ENCODE measurements around the gene SSR4. TPM values are rescaled to one million over a fixed set of nuclear protein-coding genes. Genes with fewer than 3 reads are reported as not detected.

The SSR4 gene
- total RNA-seq, 1 experiment from 2014 or later, result 131 TPM

DNA sequence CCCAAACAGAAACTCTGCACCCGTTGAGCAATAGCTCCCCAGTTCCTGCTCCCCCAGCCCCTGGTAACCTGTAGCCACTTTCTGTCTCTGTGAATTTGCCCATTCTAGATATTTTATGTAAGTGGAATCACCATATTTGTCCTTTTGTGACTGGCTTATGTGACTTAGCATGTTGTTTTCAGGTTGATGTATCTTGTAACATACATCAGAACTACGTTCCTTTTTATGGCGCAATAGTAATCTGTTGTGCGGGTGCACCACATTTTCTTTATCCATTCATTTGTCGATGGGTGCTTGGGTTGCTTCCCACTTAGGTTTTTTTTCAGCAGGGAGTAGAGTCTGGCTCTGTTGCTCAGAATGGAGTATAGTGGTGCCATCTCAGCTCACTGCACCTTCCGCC, 42.5 kb downstream of the SSR4 start:
- H3K4me3 ChIP-seq, result no peak overlapping the region
- H3K27ac ChIP-seq, result no peak overlapping the region
- no peaks in the 10 kb centered on the region for H3K4me1 ChIP-seq
- no peak for DNase-seq
- no peaks in the 10 kb centered on the region for H3K27me3 ChIP-seq
- H3K9me3 ChIP-seq (replicated peaks), result no peaks in the 10 kb centered on the region
- H3K36me3 ChIP-seq, result no peaks in the 10 kb centered on the region

DNA sequence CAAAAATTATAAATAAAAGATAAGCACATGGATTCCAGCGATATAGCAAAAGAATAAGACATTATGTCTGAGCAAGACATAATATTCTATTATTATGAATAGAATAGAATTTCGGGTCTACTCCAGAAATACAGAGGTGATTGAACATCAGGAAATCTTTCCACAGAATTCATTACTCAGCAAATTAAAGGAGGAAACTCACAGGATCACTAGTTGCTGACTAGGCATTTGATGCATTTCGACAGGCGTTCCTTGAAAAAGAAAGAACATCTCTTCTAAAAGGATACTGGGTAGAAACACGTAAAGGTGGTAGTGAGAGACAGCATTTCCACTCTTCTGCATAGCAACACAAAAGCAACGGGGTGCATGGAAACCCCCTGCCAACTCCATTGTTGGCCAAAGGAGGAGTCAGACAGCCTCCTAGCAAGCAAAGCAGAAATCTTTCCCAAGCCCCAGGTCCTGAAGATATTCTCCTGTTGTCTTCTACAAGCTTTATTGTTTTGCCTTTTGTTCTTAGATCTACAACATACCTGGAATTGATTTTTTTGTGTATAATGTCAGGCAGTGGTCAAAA, 50.1 kb downstream of the SSR4 start:
- Histone ChIP-seq H3K9me3 (replicated peaks) (no peaks in the 10 kb centered on the region), H3K36me3 (no peaks in the 10 kb centered on the region), H3K27me3 (no peaks in the 10 kb centered on the region), H3K4me1 (no peaks in the 10 kb centered on the region), H3K4me3 (no peak overlapping the region), H3K27ac (no peak overlapping the region)
- DNase-seq, result no peak

DNA sequence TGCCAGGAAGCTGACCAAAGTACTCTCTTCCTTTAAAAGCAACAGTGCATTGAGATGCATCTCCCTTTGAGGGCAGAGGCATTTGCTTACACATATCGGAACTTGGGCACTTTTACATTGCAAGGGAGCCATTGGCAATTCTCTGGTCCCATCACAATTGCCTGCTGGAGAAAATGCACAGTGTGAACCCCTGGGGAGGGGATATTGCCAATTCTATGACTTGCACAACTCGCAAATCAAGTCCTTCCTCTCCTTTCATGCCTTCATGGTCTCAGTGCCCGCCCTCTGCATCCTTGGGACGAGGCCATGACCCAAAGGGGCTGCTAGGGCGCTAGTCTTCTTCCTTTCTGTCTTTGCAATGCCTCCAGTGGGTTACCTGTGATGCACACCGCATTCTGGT, 50.7 kb downstream of the SSR4 start:
- Histone ChIP-seq H3K4me1 (no peaks in the 10 kb centered on the region), H3K27me3 (no peaks in the 10 kb centered on the region), H3K4me3 (no peak overlapping the region), H3K27ac (no peak overlapping the region), H3K36me3 (no peaks in the 10 kb centered on the region), H3K9me3 (replicated peaks) (no peaks in the 10 kb centered on the region)
- DNase-seq, result no peak

DNA sequence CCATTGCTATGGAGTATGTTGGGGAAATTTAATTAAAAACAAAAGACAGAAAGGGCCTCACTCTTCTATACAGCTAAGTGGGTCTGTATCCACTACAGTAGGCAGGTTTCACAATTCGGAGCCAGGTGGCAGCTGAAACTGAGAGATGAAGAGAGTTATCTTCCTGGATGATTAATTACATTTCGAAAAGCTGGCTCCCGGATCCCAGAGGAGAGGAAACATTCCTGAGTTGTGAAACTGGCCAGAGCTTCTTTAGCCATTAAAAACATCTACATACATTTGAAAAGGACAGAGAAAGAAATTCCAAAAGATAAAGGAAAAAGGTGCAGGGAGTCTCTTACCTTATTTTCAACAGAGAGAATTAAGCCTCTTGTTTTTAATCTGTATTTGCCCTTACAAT, 51.4 kb downstream of the SSR4 start:
- DNase-seq, result no peak
- Histone ChIP-seq H3K9me3 (replicated peaks) (no peaks in the 10 kb centered on the region), H3K4me1 (no peaks in the 10 kb centered on the region), H3K4me3 (no peak overlapping the region), H3K36me3 (no peaks in the 10 kb centered on the region), H3K27ac (no peak overlapping the region), H3K27me3 (no peaks in the 10 kb centered on the region)

Other genes starting within 250 kb of the SSR4 start
- 27.0 and 32.5 TPM in 2 replicates for gene CCNQ, start 195.5 kb upstream of the SSR4 start, total RNA-seq (2014; rRNA removed; shearing (Covaris generic))
- gene DUSP9, start 147.5 kb upstream of the SSR4 start, total RNA-seq (2014; rRNA removed; shearing (Covaris generic)), result 0.14 TPM in 1 of 2 replicates, not detected in the other
- gene PNCK, start 120.9 kb upstream of the SSR4 start, total RNA-seq (2014; rRNA removed; shearing (Covaris generic)), result not detected in 2 replicates
- gene SLC6A8, start 106.7 kb upstream of the SSR4 start, total RNA-seq (2014; rRNA removed; shearing (Covaris generic)), result 9.5 TPM in 2 replicates
- gene BCAP31, start 70.3 kb upstream of the SSR4 start, total RNA-seq (2014; rRNA removed; shearing (Covaris generic)), result 77.9 and 78.0 TPM in 2 replicates
- 4.8 and 4.9 TPM in 2 replicates for gene ABCD1, start 69.8 kb upstream of the SSR4 start, total RNA-seq (2014; rRNA removed; shearing (Covaris generic))
- 2.0 and 3.7 TPM in 2 replicates for gene PLXNB3, start 30.4 kb upstream of the SSR4 start, total RNA-seq (2014; rRNA removed; shearing (Covaris generic))
- gene SRPK3, start 13.6 kb upstream of the SSR4 start, total RNA-seq (2014; rRNA removed; shearing (Covaris generic)), result 17.9 and 33.6 TPM in 2 replicates
- 34.3 and 35.0 TPM in 2 replicates for gene IDH3G, start 293 bp upstream of the SSR4 start, total RNA-seq (2014; rRNA removed; shearing (Covaris generic))
- gene PDZD4, start 35.9 kb downstream of the SSR4 start, total RNA-seq (2014; rRNA removed; shearing (Covaris generic)), result 7.1 and 9.1 TPM in 2 replicates
- gene L1CAM, start 91.5 kb downstream of the SSR4 start, total RNA-seq (2014; rRNA removed; shearing (Covaris generic)), result 14.2 and 14.7 TPM in 2 replicates
- not detected in 2 replicates for gene AVPR2, start 110.0 kb downstream of the SSR4 start, total RNA-seq (2014; rRNA removed; shearing (Covaris generic))
- 7.7 and 8.2 TPM in 2 replicates for gene ARHGAP4, start 131.6 kb downstream of the SSR4 start, total RNA-seq (2014; rRNA removed; shearing (Covaris generic))
- 58.6 and 69.6 TPM in 2 replicates for gene NAA10, start 140.4 kb downstream of the SSR4 start, total RNA-seq (2014; rRNA removed; shearing (Covaris generic))
- 0.18 TPM in 1 of 2 replicates, not detected in the other for gene RENBP, start 150.0 kb downstream of the SSR4 start, total RNA-seq (2014; rRNA removed; shearing (Covaris generic))
- 55.6 and 56.9 TPM in 2 replicates for gene HCFC1, start 177.2 kb downstream of the SSR4 start, total RNA-seq (2014; rRNA removed; shearing (Covaris generic))
- 0.97 and 1.7 TPM in 2 replicates for gene TMEM187, start 178.1 kb downstream of the SSR4 start, total RNA-seq (2014; rRNA removed; shearing (Covaris generic))
- 91.9 and 95.3 TPM in 2 replicates for gene IRAK1, start 225.2 kb downstream of the SSR4 start, total RNA-seq (2014; rRNA removed; shearing (Covaris generic))

Measured in SJCRH30 (cell line).